Inferior parietal cortex (tissue), 1 donor: ENCODE measurements around the gene SERPINA6.
A peak's percentile ranks its signal among the peaks of the same experiment; 100 is the strongest.
"Not testable (repeated sequence)": the region's sequence is repeated elsewhere in the genome, so short reads cannot be mapped to it uniquely, and the experiment has no call there.

Experiments used
- DNase-seq: peaks from one replicate; pipeline ENCODE4 v3.0.0-alpha.2; 2016; ENCODE audit errors: extremely low spot score

The SERPINA6 gene

DNA sequence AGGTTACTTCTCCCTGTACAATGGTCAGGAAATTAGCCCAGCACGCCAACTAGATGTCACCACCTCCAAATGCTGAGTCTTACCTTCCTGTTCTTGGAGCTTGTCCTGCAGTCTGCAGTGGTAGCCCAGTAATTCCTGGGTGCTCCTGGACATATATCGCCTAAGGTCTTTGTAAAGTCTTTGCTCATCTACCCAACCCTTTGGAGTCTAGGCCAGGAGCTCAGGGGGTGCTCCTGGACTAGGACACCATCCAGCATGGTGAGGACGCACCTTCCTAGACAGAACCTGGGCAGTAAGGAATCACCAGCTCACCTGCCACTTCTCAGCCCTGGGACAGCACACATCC, 30.6 kb downstream of the SERPINA6 start:
- no peak for DNase-seq

DNA sequence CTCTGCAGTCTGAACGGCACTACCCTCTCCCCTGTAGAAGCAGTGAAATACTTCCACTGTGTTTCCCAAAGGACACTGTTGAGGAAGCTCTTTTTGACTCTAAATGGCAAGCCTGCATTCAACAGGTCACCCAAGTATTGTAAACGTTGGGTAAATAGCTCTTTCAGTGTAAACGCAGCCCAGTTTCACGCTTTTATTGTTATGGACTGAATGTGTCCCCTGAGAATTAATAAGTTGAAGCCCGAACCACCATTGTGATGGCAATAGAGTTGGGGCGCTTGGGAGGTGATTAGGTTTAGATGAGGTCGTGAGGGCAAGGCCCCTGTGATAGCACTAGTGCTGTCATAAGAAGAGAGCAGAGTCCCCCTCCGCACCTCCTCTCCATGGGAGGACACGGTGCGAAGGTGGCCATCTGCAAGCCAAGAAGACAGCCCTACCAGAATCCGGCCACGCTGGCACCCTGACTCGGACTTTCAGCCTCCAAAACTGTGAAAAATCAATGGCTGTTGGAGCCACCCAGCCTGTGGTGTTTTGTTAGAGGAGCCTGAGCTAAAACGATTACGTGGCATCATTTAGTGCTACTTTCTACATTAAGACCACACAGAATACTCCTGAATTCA, 31.1 kb downstream of the SERPINA6 start:
- no peak for DNase-seq

DNA sequence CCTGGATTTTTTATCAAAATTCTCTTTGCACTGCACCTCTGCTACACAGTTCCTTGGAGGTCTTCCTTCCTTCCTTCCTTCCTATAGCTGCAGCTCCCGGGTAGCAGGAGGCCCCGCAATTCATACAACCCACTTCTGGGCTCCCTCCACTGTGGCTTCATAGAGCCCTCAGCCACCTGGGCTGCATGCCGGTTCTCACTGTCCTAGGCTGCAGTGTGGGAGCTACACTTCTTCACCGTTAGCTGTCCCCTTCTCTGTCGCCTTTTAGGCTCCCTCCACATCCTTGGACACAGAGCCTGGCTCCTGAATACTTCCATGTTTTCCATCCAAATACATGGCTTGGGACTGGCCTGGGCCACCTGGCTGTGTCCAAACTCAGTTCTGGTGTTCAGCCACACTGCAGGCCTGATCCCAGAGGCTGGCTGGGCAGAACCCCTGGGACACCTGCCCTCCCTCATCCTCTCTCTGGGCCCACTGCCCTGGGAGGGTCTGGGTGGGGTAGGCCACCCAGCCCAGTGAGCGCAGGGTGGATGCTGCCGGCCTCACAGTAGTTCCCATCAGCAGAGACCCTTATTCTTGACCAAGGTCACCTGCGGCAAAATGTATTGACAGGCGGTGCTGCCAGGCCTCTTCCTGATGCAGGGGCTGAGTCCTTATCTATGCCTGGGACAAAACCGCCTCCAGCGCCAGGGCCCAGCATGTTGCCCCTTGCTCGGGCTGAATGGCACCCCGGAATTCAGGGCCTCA, 31.8 kb downstream of the SERPINA6 start:
- DNase-seq: no peak

DNA sequence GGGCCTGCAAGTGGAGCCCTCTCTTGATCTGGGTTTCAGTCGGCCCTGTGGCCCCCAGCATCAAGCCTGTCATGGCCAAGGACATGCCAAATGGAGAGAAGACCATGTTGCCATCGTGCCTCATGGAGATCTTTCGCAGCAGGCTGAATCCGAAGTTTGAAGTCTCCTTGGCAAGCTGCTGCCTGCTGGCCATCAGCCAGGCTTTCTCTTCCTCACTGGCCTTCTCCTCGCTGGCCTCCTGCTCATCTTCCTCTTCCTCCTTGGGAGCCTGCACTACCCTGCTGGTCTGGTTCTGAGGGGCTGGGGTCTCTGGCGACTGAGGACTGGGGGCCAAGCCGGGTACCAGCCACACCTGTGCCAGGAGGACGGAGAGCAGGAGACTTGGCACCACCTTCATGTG, 32.9 kb downstream of the SERPINA6 start:
- DNase-seq: no peak

DNA sequence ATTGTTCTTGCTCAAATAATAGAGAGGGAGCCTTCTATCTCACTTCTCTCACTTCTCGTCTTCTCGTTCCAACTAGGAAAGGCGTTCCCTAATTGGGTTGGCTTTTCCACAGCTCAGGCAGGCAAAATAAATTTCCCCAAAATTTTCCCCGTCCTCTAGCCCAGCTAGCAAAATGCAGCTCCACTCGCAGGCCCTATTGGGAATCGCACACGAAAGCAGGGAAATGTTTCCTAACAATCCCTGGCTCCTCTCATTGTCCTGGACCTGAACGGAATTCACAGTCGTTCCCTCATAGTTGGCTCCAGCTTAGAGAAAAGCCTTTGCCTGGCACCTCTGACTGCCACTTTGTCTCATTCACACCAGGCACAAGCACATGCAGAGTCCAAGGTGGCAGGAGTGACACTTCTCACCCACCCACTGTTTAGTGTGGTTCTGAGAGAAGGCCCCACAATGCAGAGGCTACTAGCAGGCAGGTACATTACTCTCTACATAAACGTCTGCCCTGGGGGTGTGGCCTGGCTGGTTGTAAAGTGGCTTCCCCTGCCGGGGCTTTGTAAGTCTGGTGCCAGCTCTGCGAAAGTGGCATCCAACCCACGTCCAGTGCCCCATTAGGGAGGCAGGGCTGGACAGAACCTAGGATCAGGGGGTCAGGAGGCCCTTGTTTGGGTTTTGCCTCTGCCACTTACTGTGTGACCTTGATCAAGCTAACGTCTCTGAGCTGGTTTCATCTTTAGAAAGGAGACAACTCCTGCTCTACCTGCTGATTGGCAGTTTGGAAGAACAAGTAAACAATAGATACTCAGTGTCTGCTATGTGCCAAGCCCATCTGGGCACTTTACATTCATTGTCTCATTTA, 34.3 kb downstream of the SERPINA6 start:
- DNase-seq: no peak

DNA sequence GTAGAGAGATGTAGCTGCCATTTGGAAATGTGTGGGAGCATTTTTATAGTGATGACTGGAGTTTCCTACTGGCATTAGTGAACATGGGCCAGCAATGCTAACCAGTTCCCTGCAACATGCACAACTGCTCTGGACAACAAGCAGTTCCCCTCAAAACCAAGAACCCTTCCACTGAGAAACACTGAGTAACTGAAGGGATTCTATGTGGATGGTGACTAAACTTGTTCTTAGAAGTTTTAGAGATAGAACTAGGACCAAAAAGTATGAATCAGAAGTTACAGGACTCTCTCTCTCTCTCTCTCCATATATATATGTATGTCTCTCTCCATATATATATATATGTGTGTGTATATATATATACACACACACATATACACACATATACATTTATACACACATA, 38.0 kb downstream of the SERPINA6 start:
- no peak for DNase-seq

DNA sequence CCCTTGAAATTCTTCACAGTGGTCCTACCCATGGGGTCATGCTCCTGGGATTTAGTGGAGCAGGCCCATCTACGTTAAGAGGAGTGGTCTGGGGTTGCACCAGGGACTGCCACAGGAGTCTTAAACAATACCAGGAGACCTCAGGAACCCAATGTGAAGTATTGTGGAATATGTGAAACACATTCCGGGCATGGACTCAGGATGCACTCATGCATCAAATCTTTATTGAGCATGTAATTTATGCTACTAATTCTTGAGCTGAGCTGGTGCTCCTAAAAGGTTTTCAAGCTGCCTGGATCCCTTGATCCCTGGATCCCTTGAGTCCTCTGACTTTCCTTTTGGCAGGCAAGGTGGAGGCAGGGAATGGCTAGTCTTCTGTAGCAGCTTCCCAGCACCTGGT, 38.9 kb downstream of the SERPINA6 start:
- no peak for DNase-seq

DNA sequence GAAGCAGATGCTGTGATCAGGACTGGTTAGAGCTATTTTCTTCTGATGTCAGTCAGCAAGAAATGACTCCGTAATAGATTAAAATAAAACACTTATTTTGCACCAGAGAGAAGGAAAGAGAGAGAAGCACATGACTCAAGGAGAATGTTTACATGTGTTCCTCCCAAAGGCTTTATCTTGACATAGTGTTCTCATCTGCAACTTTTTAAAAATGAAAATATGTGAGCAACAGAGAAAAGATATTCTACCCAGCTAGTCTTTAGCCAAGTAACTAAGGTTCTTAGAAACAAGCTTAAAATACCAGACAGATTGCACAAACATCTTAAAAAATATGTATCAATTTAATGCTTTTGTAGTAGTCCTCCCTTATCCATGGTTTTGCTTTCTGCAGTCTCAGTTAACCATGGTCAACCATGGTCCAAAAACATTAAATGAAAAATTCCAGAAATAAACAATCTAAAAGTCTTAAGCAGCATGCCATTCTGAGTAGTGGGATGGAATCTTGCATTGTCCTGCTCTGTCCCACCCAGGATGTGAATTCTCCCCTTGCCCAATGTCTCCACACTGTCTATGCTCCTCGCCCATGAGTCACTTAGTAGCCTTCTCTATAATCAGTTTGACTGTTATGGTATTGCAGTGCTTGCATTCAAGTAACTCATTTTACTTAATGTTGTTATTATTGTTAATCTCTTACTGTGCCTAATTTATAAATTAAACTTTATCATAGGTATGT, 40.0 kb downstream of the SERPINA6 start:
- DNase-seq: peak; percentile 3

DNA sequence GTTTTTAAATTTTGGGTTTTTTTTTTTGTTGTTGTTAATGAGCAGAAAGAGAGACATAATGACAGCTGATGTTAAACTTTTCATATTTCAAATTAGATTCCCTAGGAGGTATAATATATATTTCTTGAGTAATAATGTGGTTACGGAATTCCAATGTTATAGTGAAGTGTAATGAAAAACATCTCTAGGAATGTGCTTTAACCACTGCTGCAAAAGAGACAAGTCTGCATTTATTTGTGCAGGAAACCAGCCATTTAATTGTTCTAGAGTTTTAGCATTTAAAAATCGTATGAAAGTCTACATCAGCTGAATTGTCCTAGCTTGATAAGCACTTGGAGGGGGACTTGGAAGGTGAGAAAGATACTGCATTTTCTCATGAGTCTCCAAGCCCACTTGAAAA, 44.4 kb downstream of the SERPINA6 start:
- DNase-seq: no peak

DNA sequence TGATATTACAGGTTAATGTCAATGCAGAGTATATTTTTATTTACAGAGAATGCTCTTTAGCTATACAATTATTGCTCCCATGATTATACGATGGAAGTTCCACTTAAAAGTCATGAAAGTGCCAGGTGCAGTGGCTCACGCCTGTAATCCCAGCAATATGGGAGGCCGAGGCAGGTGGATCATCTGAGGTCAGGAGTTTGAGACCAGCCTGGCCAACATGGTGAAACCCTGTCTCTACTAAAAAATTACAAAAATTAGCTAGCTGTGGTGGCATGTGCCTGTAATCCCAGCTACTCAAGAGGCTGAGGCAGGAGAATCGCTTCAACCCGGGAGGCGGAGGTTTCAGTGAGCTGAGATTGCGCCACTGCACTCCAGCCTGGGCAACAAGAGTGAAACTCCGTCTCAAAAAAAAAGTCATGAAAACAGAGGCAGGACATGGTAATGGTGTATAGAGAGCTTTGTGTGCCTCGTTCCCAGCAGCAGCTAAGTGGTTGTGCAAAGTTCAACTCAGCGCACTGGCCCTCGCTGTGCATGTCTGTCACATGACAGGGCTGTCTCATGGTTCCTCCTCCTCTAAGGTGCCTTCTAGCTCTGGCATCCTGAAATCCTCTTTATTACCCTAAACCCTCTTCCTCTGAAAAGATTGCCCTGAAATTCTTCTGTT, 46.1 kb downstream of the SERPINA6 start:
- not testable (repeated sequence) for DNase-seq

DNA sequence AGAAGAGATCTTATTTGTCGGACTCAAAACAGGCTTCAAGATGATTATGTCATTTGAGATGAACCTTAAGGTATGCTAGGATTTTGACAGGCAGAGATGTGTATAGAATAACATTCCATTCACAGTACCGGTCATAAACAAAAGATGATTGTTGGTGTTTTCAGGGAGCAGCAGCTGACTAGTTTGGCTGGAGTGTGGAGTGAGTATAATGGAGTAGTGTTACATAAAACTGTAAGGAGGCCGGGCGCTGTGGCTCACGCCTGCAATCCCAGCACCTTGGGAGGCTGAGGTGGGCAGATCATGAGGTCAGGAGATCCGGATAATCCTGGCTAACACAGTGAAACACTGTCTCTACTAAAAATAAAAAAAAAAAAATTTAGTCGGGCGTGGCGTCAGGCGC, 54.0 kb downstream of the SERPINA6 start:
- DNase-seq: peak; percentile 56

DNA sequence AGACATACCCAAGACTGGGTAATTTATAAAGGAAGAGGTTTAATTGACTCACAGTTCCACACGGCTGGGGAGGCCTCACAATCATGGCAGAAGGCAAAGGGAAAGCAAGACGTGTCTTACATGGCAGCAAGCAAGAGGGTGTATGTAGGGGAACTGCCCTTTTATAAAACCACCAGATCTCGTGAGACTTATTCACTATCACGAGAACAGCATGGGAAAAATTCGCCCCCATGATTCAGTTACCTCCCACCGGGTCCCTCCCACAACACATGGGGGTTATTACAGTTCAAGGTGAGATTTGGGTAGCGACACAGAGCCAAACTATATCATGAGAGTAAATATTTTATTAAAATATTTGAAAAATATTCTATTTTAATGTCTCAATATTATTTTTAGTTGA, 54.6 kb downstream of the SERPINA6 start:
- DNase-seq: not testable (repeated sequence)

DNA sequence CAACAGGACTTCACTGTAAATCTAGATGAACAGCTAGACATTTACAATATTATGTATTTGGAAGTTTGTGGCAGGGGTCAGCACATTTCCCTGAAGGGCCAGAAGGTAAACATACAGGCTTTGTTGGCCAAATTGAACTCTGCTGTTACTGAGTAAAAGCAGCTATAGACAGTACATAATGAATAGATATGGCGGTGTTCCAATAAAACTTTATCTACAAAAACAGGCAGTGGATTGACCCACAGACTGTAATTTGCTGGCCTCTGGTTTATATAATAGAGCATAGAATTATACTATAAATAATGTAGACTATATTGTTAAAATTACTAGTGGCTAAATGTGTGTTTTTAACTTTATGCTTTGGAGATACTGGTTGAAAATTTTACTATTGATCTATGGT, 55.8 kb downstream of the SERPINA6 start:
- DNase-seq: no peak

DNA sequence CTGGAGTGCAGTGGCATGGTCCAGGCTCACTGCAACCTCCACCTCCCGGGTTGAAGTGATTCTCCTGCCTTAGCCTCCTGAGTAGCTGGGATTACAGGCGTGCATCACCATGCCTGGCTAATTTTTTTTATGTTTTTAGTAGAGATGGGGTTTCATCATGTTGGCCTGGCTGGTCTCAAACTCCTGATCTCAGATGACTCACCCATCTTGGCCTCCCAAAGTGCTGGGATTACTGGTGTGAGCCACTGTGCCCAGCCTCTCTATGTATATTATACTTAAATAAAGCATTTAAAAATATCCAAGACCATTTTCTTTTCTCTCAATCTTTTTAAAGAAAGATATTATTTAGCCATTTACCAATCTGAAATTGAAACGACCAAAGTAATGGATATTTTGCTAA, 58.9 kb downstream of the SERPINA6 start:
- DNase-seq: not testable (repeated sequence)
